Neural cell (in vitro differentiated cells): Measurements from ENCODE around the gene FAF1. TPM values are rescaled to one million over a fixed set of nuclear protein-coding genes. Genes with fewer than 3 reads are reported as not detected.

Experiments
- H2AFZ ChIP-seq: fragments of 200-600, 300-800 bp; sonication (generic), shearing (Covaris generic); 2 replicates; pipeline ENCODE4 v1.6.0; 2014; ENCODE audit warnings: low read depth, mild to moderate bottlenecking, antibody characterized with exemption, low read length, moderate library complexity
- H3F3A ChIP-seq: fragments of 200-600 bp; shearing (Covaris generic); 2 replicates; pipeline ENCODE4 v1.6.1; 2016; ENCODE audit warnings: mild to moderate bottlenecking, moderate library complexity, mixed read lengths, antibody characterized with exemption, low read length; ENCODE audit not compliant: insufficient read depth, poor library complexity, severe bottlenecking
- H3K27ac ChIP-seq: fragments of 200-600, 300-800 bp; sonication (generic), shearing (Covaris generic); 2 replicates; pipeline ENCODE4 v1.5.1; 2014; ENCODE audit warnings: mild to moderate bottlenecking, low read length, moderate library complexity
- H3K27me3 ChIP-seq: fragments of 300-800, 200-600 bp; sonication (generic), shearing (Covaris generic); 2 replicates; pipeline ENCODE4 v1.6.0; 2014; ENCODE audit warnings: mild to moderate bottlenecking, low read depth, low read length, moderate library complexity; ENCODE audit not compliant: insufficient read depth
- H3K36me3 ChIP-seq: fragments of 300-800, 200-600 bp; sonication (generic), shearing (Covaris generic); 2 replicates; pipeline ENCODE4 v1.5.1; 2014; ENCODE audit warnings: mild to moderate bottlenecking, antibody characterized with exemption, low read length, moderate library complexity; ENCODE audit not compliant: insufficient read depth
- H3K4me2 ChIP-seq: fragments of 300-800, 200-600 bp; sonication (generic), shearing (Covaris generic); 2 replicates; pipeline ENCODE4 v1.6.0; 2014; ENCODE audit warnings: mild to moderate bottlenecking, low read length
- H3K4me3 ChIP-seq: fragments of 300-800, 200-600 bp; sonication (generic), shearing (Covaris generic); 2 replicates; pipeline ENCODE4 v1.5.1; 2014; ENCODE audit warnings: mild to moderate bottlenecking, low read length, moderate library complexity
- H3K79me2 ChIP-seq: fragments of 200-600 bp; shearing (Covaris generic); replicated peaks from 2 replicates; pipeline ENCODE4 v1.6.0; 2014; ENCODE audit warnings: mild to moderate bottlenecking, low read length, moderate library complexity; ENCODE audit not compliant: insufficient read depth
- H3K9ac ChIP-seq: fragments of 300-800, 200-600 bp; sonication (generic), shearing (Covaris generic); 2 replicates; pipeline ENCODE4 v1.6.1; 2016; ENCODE audit warnings: mild to moderate bottlenecking, low read length, mixed read lengths
- H3K9me2 ChIP-seq: fragments of 200-600 bp; shearing (Covaris generic); 2 replicates; pipeline ENCODE4 v1.6.1; 2016; ENCODE audit warnings: mild to moderate bottlenecking, low read length, mixed read lengths; ENCODE audit not compliant: insufficient read depth
- H3K9me3 ChIP-seq: fragments of 200-600, 300-800 bp; sonication (generic), shearing (Covaris generic); 2 replicates; pipeline ENCODE4 v1.6.1; 2016; ENCODE audit warnings: mild to moderate bottlenecking, mixed run types, low read length, moderate library complexity, mixed read lengths
- H4K20me1 ChIP-seq: fragments of 200-600 bp; shearing (Covaris generic); 2 replicates; pipeline ENCODE4 v1.6.1; 2016; ENCODE audit warnings: mild to moderate bottlenecking, mixed run types; ENCODE audit not compliant: insufficient read depth
- CTCF ChIP-seq: fragments of 450-650 bp; IDR thresholded peaks from 2 replicates; pipeline ENCODE4 v1.5.1; 2014; ENCODE audit warnings: antibody characterized with exemption, mild to moderate bottlenecking, moderate library complexity; ENCODE audit not compliant: poor library complexity, severe bottlenecking
- EP300 ChIP-seq: fragments of 450-650 bp; conservative IDR thresholded peaks from 2 replicates; pipeline ENCODE4 v1.6.1; 2014; ENCODE audit warnings: antibody characterized with exemption, mild to moderate bottlenecking, moderate library complexity; ENCODE audit not compliant: poor library complexity, severe bottlenecking
- EZH2 ChIP-seq: fragments of 200-600, 300-800 bp; shearing (Covaris generic), sonication (generic); IDR thresholded peaks from 2 replicates; pipeline ENCODE4 v1.6.1; 2014; ENCODE audit warnings: antibody characterized with exemption, low read length, borderline replicate concordance, mild to moderate bottlenecking; ENCODE audit not compliant: insufficient read depth, poor library complexity, severe bottlenecking
- MXI1 ChIP-seq: fragments of 450-650 bp; conservative IDR thresholded peaks from 2 replicates; pipeline ENCODE4 v1.6.1; 2014; ENCODE audit warnings: antibody characterized with exemption, mild to moderate bottlenecking; ENCODE audit not compliant: poor library complexity, severe bottlenecking
- POLR2AphosphoS5 ChIP-seq: IDR thresholded peaks from 2 replicates; pipeline ENCODE4 v1.6.1; 2012
- RAD21 ChIP-seq: fragments of 450-650 bp; conservative IDR thresholded peaks from 2 replicates; pipeline ENCODE4 v1.6.1; 2014; ENCODE audit warnings: antibody characterized with exemption, mild to moderate bottlenecking, moderate library complexity
- REST ChIP-seq: IDR thresholded peaks from 2 replicates; pipeline ENCODE4 v1.6.1; 2012; ENCODE audit warnings: borderline replicate concordance
- SMC3 ChIP-seq: fragments of 450-650 bp; conservative IDR thresholded peaks from 2 replicates; pipeline ENCODE4 v1.6.1; 2014; ENCODE audit warnings: antibody characterized with exemption, mild to moderate bottlenecking, moderate library complexity; ENCODE audit not compliant: poor library complexity
- TAF1 ChIP-seq: IDR thresholded peaks from 2 replicates; pipeline ENCODE4 v1.6.1; 2012; ENCODE audit warnings: low read depth
- polyA plus RNA-seq: library from polyadenylated mRNA; depleted of rRNA; stranded (reverse); fragments of >200 nt; gene quantifications from 2 replicates; pipeline ENCODE4 v1.2.3, GENCODE V29; 2014

The FAF1 gene
- polyA plus RNA-seq, 1 donor from 2014 or later = 52.1 TPM

- H3K9me2 ChIP-seq = no peaks in the 10 kb centered on the region
- H3K27me3 ChIP-seq = no peaks in the 10 kb centered on the region
- no peak for TF ChIP-seq CTCF
- no peak for TF ChIP-seq MXI1
- no peak for TF ChIP-seq RAD21
- no peak for TF ChIP-seq EP300
- no peak for TF ChIP-seq POLR2AphosphoS5
- no peak for TF ChIP-seq EZH2
- H3K36me3 ChIP-seq = no peaks in the 10 kb centered on the region
- no peaks in the 10 kb centered on the region for H3F3A ChIP-seq
- H3K4me3 ChIP-seq = no peak overlapping the region
- no peaks in the 10 kb centered on the region for H4K20me1 ChIP-seq
- no peak overlapping the region for H2AFZ ChIP-seq
- H3K79me2 ChIP-seq = no peaks in the 10 kb centered on the region
- no peak overlapping the region for H3K9ac ChIP-seq
- no peaks in the 10 kb centered on the region for H3K9me3 ChIP-seq
- H3K27ac ChIP-seq = no peak overlapping the region
- H3K4me2 ChIP-seq = no peak overlapping the region
These were observed 137.9 kb downstream of the FAF1 start for GRCh38 chr1:50822035-50822776.

GRCh38 chr1:50820545-50820944 is 139.5 kb downstream of the FAF1 start:
- no peak overlapping the region for H3K4me2 ChIP-seq
- TF ChIP-seq SMC3 = no peak
- no peak for TF ChIP-seq RAD21
- no peak for TF ChIP-seq MXI1
- no peak for TF ChIP-seq TAF1
- TF ChIP-seq EP300 = no peak
- TF ChIP-seq CTCF = no peak
- TF ChIP-seq REST = no peak
- TF ChIP-seq POLR2AphosphoS5 = no peak
- no peak for TF ChIP-seq EZH2
- H4K20me1 ChIP-seq = no peaks in the 10 kb centered on the region
- H2AFZ ChIP-seq = no peak overlapping the region
- H3K79me2 ChIP-seq = no peaks in the 10 kb centered on the region
- no peak overlapping the region for H3K9ac ChIP-seq
- H3K9me2 ChIP-seq = no peaks in the 10 kb centered on the region
- no peaks in the 10 kb centered on the region for H3F3A ChIP-seq
- no peaks in the 10 kb centered on the region for H3K36me3 ChIP-seq
- H3K27me3 ChIP-seq = no peaks in the 10 kb centered on the region
- H3K27ac ChIP-seq = no peak overlapping the region
- no peaks in the 10 kb centered on the region for H3K9me3 ChIP-seq
- no peak overlapping the region for H3K4me3 ChIP-seq
